ENCODE measurements around the gene FOXL3.

DNA sequence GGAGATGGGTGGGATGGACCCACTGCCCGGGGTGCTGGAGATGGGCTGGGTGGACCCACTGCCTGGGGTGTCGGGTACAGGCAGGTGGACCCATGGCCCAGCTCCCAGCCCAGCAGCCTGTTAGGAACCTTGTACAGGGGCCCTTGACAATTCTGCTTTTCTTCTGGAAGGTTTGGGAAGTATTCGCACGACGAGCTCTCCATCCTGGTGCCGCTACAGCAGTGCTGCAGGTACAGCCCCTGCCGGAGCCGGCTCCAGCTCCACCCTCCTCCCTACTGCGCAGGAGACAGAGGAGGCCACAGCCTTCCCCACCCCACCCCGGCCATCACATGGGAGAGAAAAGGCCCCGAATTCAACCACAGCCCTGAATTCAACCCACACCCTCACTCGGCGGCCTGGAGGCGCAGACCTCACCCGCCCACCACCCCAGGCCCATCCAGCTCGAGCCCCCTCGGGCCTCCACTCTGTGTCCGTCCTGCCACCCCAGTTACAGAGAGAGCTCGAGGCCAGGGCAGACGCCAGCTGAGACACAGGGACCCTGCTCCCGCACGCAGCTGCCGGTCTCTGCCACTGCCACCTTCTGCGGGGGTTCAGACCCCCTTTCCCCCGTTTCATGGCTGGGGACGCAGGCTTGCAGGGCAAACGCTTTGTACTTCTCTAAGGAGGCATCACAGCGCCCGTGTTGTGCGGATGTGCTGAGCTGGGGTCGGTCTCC, 31.3 kb upstream of the FOXL3 start:
- TF ChIP-seq, protein P1, sequence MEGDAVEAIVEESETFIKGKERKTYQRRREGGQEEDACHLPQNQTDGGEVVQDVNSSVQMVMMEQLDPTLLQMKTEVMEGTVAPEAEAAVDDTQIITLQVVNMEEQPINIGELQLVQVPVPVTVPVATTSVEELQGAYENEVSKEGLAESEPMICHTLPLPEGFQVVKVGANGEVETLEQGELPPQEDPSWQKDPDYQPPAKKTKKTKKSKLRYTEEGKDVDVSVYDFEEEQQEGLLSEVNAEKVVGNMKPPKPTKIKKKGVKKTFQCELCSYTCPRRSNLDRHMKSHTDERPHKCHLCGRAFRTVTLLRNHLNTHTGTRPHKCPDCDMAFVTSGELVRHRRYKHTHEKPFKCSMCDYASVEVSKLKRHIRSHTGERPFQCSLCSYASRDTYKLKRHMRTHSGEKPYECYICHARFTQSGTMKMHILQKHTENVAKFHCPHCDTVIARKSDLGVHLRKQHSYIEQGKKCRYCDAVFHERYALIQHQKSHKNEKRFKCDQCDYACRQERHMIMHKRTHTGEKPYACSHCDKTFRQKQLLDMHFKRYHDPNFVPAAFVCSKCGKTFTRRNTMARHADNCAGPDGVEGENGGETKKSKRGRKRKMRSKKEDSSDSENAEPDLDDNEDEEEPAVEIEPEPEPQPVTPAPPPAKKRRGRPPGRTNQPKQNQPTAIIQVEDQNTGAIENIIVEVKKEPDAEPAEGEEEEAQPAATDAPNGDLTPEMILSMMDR (IDR thresholded peaks at IDR 0.05; ENCODE audit: low read depth, low read length): no peak
- TF ChIP-seq EZH2phosphoT487 (IDR thresholded peaks at IDR 0.05; ENCODE audit: low read depth): no peak
